Caco-2 (cell line): ENCODE measurements around the gene STUB1. TPM values are rescaled to one million over a fixed set of nuclear protein-coding genes. Genes with fewer than 3 reads are reported as not detected.

Experiments used
- BruUV-seq: library from RNA; stranded (reverse); fragments of 400-500 nt; replicated peaks from 2 replicates; lab custom pipeline; 2021; lab: Mats Ljungman, UMichigan
- CTCF ChIA-PET: fragments of 300-600 bp; sonication (Branson Sonifier 250); formaldehyde crosslinking; loops from one replicate; lab custom pipeline; 2022; ENCODE audit warnings: antibody characterized with exemption; lab: Charles Lee
- POLR2A ChIA-PET: fragments of 300-600 bp; sonication (Branson Sonifier 250); formaldehyde crosslinking; loops from one replicate; lab custom pipeline; 2022; ENCODE audit warnings: antibody characterized with exemption; lab: Charles Lee
- DNase-seq, 2 experiments: peaks; one replicate each; pipeline versions ENCODE4 v3.0.0 to v3.0.0-alpha.2; 2020 to 2022
- H3K27me3 ChIP-seq: replicated peaks from 2 replicates; pipeline ENCODE4 v1.6.0; 2011; ENCODE audit warnings: low read length; ENCODE audit not compliant: control insufficient read depth, insufficient read depth
- H3K36me3 ChIP-seq: 2 replicates; pipeline ENCODE4 v1.5.1; 2011; ENCODE audit warnings: low read length; ENCODE audit not compliant: control insufficient read depth, insufficient read depth
- H3K4me1 ChIP-seq: fragments of 250-450 bp; sonication (Bioruptor Pico); 2 replicates; pipeline ENCODE4 v1.5.1; 2020; ENCODE audit warnings: mild to moderate bottlenecking
- H3K4me3 ChIP-seq: 2 replicates; pipeline ENCODE4 v1.5.1; 2011; ENCODE audit warnings: low read depth, mild to moderate bottlenecking, control low read depth, low read length
- H3K9me3 ChIP-seq: fragments of 250-450 bp; sonication (Bioruptor Pico); 2 replicates; pipeline ENCODE4 v1.5.1; 2020; ENCODE audit warnings: mild to moderate bottlenecking, moderate library complexity
- H3K27ac Mint-ChIP-seq: one replicate; pipeline ENCODE4 v1.8.0; 2022; ENCODE audit warnings: mixed read lengths; ENCODE audit not compliant: unreplicated experiment
- H3K27me3 Mint-ChIP-seq: one replicate; pipeline ENCODE4 v1.8.0; 2022; ENCODE audit warnings: mixed read lengths; ENCODE audit not compliant: insufficient read depth, unreplicated experiment
- H3K36me3 Mint-ChIP-seq: one replicate; pipeline ENCODE4 v1.8.0; 2022; ENCODE audit warnings: mild to moderate bottlenecking, mixed read lengths; ENCODE audit not compliant: insufficient read depth, unreplicated experiment
- H3K4me1 Mint-ChIP-seq: one replicate; pipeline ENCODE4 v1.8.0; 2022; ENCODE audit warnings: low read depth, mixed read lengths; ENCODE audit not compliant: unreplicated experiment
- H3K4me3 Mint-ChIP-seq: one replicate; pipeline ENCODE4 v1.8.0; 2022; ENCODE audit warnings: mild to moderate bottlenecking, moderate library complexity, mixed read lengths; ENCODE audit not compliant: unreplicated experiment
- H3K9me3 Mint-ChIP-seq: one replicate; pipeline ENCODE4 v1.8.0; 2022; ENCODE audit warnings: mixed read lengths; ENCODE audit not compliant: unreplicated experiment
- intact Hi-C: fragments of 100-400 bp; cut with micrococcal nuclease; formaldehyde crosslinking; loops from one replicate; pipeline ENCODE4 v1.10.0; 2022; ENCODE audit not compliant: unreplicated experiment
- total RNA-seq: library from RNA; stranded (reverse); gene quantifications from 2 replicates; pipeline ENCODE4 v1.2.3, GENCODE V29; 2022
- TF ChIP-seq, protein P1 (sequence below), 2 experiments: fragments of 200-600 bp in 1 of 2; IDR thresholded peaks; 1 replicate in 1 of 2; 2 replicates in 1 of 2; pipeline versions ENCODE4 v1.5.1 to v1.8.0; 2011 to 2022; ENCODE audit warnings: antibody characterized with exemption in 1 of 2, control low read depth in 1 of 2, inconsistent platforms in 1 of 2, low read depth in 1 of 2, low read length in 1 of 2, mild to moderate bottlenecking in 1 of 2, moderate library complexity in 1 of 2; ENCODE audit not compliant: insufficient read depth in 1 of 2, severe bottlenecking in 1 of 2, unreplicated experiment in 1 of 2

The STUB1 gene
- total RNA-seq, 1 experiment from 2014 or later: 77.8 TPM

DNA sequence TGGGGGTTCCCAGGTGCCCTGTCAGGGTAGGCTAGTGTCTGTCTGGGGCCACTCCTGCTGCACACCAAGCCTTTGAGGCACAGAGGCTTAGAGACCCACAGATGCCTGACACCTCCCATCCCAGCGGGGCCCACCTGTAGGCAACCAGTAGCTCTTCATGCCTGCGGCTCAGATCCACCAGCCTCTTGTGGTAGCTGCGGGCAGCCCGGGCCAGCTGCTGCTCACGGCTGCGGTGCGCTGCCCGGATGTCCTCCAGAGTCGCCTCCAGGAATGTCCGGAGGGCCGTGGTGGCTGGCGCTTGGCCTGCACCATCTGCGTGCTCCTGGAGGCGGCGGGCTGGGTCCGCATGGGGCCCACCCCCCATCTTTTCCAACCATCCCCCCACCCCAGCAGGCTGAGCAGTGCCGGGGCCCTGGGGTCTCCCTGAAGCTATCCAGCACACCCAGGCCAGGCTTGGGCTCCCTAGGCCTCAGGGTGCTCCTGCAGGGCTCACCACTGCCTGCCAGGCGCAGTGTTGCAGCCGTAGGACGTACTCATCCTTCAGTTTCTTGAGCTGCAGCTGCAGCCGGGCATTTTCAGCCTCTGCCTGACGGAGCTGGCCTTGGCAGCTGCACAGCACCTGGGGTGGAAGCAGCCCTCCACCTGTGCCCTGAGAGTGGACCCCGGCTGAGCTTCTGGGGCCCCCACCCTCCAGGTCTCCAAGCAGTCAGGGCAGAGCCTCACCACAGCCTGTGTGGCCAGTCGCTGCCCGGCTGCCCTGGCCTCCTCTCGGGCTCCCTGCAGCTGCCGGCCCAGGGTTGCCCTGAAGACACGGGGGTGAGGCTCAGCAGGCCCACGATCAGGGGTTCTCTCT, 44.2 kb downstream of the STUB1 start:
- CTCF ChIA-PET: interaction anchor here (0.6 to 1.0 kb wide), 4 partner anchors 8 to 76 kb away, joined by 3 to 12 read pairs (median 4); no protein-coding TSS in a partner anchor
- Histone ChIP-seq H3K27me3 (no peaks in the 10 kb centered on the region), H3K36me3 (no peaks in the 10 kb centered on the region), H3K9me3 (no peaks in the 10 kb centered on the region), H3K4me1 (peaks cover 17% of the 10 kb centered on the region), H3K4me3 (no peak overlapping the region)
- Mint-ChIP-seq H3K9me3 (no peaks in the 10 kb centered on the region), H3K27me3 (no peaks in the 10 kb centered on the region), H3K36me3 (peaks cover 8% of the 10 kb centered on the region), H3K4me3 (no peak overlapping the region), H3K27ac (no peak overlapping the region), H3K4me1 (no peaks in the 10 kb centered on the region)
- POLR2A ChIA-PET: no interaction called here
- intact Hi-C loops: no loop called here
- no peak for DNase-seq
- TF ChIP-seq, protein P1, sequence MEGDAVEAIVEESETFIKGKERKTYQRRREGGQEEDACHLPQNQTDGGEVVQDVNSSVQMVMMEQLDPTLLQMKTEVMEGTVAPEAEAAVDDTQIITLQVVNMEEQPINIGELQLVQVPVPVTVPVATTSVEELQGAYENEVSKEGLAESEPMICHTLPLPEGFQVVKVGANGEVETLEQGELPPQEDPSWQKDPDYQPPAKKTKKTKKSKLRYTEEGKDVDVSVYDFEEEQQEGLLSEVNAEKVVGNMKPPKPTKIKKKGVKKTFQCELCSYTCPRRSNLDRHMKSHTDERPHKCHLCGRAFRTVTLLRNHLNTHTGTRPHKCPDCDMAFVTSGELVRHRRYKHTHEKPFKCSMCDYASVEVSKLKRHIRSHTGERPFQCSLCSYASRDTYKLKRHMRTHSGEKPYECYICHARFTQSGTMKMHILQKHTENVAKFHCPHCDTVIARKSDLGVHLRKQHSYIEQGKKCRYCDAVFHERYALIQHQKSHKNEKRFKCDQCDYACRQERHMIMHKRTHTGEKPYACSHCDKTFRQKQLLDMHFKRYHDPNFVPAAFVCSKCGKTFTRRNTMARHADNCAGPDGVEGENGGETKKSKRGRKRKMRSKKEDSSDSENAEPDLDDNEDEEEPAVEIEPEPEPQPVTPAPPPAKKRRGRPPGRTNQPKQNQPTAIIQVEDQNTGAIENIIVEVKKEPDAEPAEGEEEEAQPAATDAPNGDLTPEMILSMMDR (IDR thresholded peaks at IDR 0.05; ENCODE audit: insufficient read depth in 1 of 2, low read depth in 1 of 2, low read length in 1 of 2, severe bottlenecking in 1 of 2, unreplicated experiment in 1 of 2): no peak
- no TSS peak for BruUV-seq

DNA sequence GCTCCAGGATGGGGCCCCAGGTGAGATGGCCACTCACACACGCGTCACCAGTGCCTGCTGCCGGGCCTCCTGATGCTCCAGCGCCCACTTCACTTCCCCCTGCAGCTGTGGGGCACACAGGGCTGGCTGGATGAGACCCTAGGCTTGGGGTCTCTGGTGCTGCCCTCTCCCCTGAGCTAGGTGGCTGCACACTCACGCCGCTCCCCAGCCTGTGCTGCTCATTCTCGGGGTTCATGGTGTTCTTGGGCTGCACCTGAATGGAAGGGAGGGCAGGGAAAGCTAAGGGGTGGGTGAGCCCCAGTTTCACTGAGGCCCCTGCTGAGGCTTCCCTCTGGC, 44.8 kb downstream of the STUB1 start:
- ChIA-PET POLR2A (no interaction called here), CTCF (interaction anchor here (0.6 to 1.0 kb wide), 3 partner anchors 9 to 76 kb away, joined by 3 to 12 read pairs (median 3); no protein-coding TSS in a partner anchor)
- Mint-ChIP-seq H3K9me3 (no peaks in the 10 kb centered on the region), H3K4me1 (no peaks in the 10 kb centered on the region), H3K27me3 (no peaks in the 10 kb centered on the region), H3K27ac (no peak overlapping the region), H3K4me3 (no peak overlapping the region), H3K36me3 (peaks cover 11% of the 10 kb centered on the region)
- TF ChIP-seq, protein P1 (IDR thresholded peaks at IDR 0.05; ENCODE audit: insufficient read depth in 1 of 2, low read depth in 1 of 2, low read length in 1 of 2, severe bottlenecking in 1 of 2, unreplicated experiment in 1 of 2): no peak
- intact Hi-C loops: no loop called here
- H3K4me3 ChIP-seq: no peak overlapping the region
- DNase-seq: no peak
- no TSS peak for BruUV-seq
- H3K9me3 ChIP-seq: no peaks in the 10 kb centered on the region
- H3K4me1 ChIP-seq: peaks cover 13% of the 10 kb centered on the region
- no peaks in the 10 kb centered on the region for H3K36me3 ChIP-seq
- no peaks in the 10 kb centered on the region for H3K27me3 ChIP-seq

DNA sequence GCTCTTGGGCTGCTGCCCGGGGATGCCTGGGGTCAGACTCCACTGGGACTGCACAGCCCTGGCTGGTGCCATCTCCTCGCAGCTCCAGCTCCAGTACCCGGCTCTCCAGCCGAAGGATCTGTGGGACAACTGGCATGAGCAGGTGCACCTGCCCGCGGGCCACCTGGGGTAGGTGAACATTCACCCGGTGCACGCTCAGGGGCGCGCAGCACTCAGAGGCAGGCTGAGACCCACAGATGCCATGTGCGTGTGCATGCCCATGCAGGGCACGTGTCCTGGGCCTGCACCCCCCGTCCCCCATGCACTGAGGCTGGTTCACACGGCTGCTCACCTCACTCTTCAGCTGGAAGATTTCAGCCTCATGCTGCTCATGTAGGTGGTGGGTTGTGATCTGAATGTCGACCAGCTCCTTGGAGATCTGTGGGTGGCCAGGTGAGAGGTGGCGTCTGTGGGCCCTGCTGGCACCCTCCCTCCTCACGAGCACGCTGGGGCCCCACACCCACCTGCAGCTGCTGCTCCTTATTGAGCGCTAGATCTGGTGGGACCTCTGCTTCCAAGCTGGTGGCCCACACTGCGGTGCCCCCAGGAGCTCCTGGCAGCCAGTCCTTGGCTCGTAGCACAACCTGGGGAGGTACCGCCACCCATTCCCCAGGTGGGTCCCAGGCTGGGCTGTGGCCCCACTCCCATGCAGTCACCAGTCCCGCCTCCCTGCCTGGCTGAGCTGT, 45.4 kb downstream of the STUB1 start:
- Histone ChIP-seq H3K27me3 (no peaks in the 10 kb centered on the region), H3K36me3 (no peaks in the 10 kb centered on the region), H3K4me1 (peaks cover 11% of the 10 kb centered on the region), H3K9me3 (no peaks in the 10 kb centered on the region), H3K4me3 (no peak overlapping the region)
- intact Hi-C loops: no loop called here
- POLR2A ChIA-PET: no interaction called here
- Mint-ChIP-seq H3K4me3 (peak overlapping the region; percentile 64), H3K9me3 (no peaks in the 10 kb centered on the region), H3K27me3 (no peaks in the 10 kb centered on the region), H3K36me3 (peaks cover 11% of the 10 kb centered on the region), H3K27ac (no peak overlapping the region), H3K4me1 (no peaks in the 10 kb centered on the region)
- TF ChIP-seq, protein P1 (IDR thresholded peaks at IDR 0.05; ENCODE audit: insufficient read depth in 1 of 2, low read depth in 1 of 2, low read length in 1 of 2, severe bottlenecking in 1 of 2, unreplicated experiment in 1 of 2): no peak
- DNase-seq: no peak
- CTCF ChIA-PET: interaction anchor here (0.9 to 1.5 kb wide), 2 partner anchors 10 to 19 kb away, joined by 3 to 4 read pairs; no protein-coding TSS in a partner anchor
- no TSS peak for BruUV-seq
